ENCODE measurements around the gene HOOK2. TPM values are rescaled to one million over a fixed set of nuclear protein-coding genes. Genes with fewer than 3 reads are reported as not detected.

The HOOK2 gene
- polyA plus RNA-seq, 3 donors, result 0.55 to 28.6 (median 1.1) TPM

GRCh38 chr19:12766051-12766521 is 9.3 kb downstream of the HOOK2 start:
- peak; percentile 96 for TF ChIP-seq CTCF (IDR thresholded peaks at IDR 0.05)
- Histone ChIP-seq H4K20me1 (ENCODE audit: insufficient read depth, low read length) (no peaks in the 10 kb centered on the region), H3K79me2 (ENCODE audit: insufficient read depth, low read length) (no peaks in the 10 kb centered on the region), H3K4me1 (ENCODE audit: control insufficient read depth in 1 of 2, insufficient read depth in 2 of 2, low read length in 2 of 2) (peaks cover 0 to 6% of the 10 kb centered on the region in 2 donors), H3K36me3 (replicated peaks in 1 of 2; ENCODE audit: control insufficient read depth in 1 of 2, insufficient read depth in 2 of 2, low read length in 2 of 2) (no peaks in the 10 kb centered on the region), H3K9ac (ENCODE audit: insufficient read depth, low read length, poor library complexity, severe bottlenecking) (peak overlapping the region; percentile 56), H3K4me2 (replicated peaks; ENCODE audit: extremely low read depth, low read length, poor library complexity, severe bottlenecking) (peak overlapping the region; percentile 94), H3K4me3 (replicated peaks in 1 of 3; ENCODE audit: low read depth in 2 of 3, low read length in 3 of 3) (peak overlapping the region; percentile 7 to 81 (median 39)), H2AFZ (ENCODE audit: insufficient read depth, low read depth, low read length, poor library complexity, severe bottlenecking) (peak overlapping the region; percentile 77), H3K27me3 (ENCODE audit: control insufficient read depth in 2 of 2, insufficient read depth in 2 of 2, low read length in 2 of 2) (no peaks in the 10 kb centered on the region), H3K9me3 (replicated peaks in 1 of 2; ENCODE audit: control insufficient read depth in 1 of 2, insufficient read depth in 1 of 2, low read length in 2 of 2) (peaks cover 0 to 5% of the 10 kb centered on the region in 2 donors), H3K27ac (ENCODE audit: low read depth in 1 of 2, low read length in 2 of 2) (no peak overlapping the region)
- 3% methylated on average over 30 of the region's 30 CpGs for WGBS (ENCODE audit: insufficient coverage)
- peaks cover 0 to 2% (median 0%) of the 10 kb centered on the region in 3 donors for H3K27me3 Mint-ChIP-seq (ENCODE audit: low read depth in 3 of 3)
- H3K9me3 Mint-ChIP-seq, result peaks cover 0 to 5% (median 0%) of the 10 kb centered on the region in 7 donors
- DNase-seq, result peak; percentile 71 to 83 (median 74)
- intact Hi-C loops (cut with micrococcal nuclease), result loop anchor here in 1 of 2 donors (2.0 kb wide), 2 partner anchors 31 to 81 kb away; no protein-coding TSS in a partner anchor
- H3K4me1 Mint-ChIP-seq, result peaks cover 8% of the 10 kb centered on the region
- H3K4me3 Mint-ChIP-seq, result peak overlapping the region in 1 of 2 donors; percentile 78
- H3K27ac Mint-ChIP-seq, result peak overlapping the region in 2 of 7 donors; percentile 30 to 70
- peaks cover 33 to 60% of the 10 kb centered on the region in 2 donors for H3K36me3 Mint-ChIP-seq

GRCh38 chr19:12764698-12765097 is 10.7 kb downstream of the HOOK2 start:
- Histone ChIP-seq H3K27me3 (ENCODE audit: control insufficient read depth in 2 of 2, insufficient read depth in 2 of 2, low read length in 2 of 2) (no peaks in the 10 kb centered on the region), H2AFZ (ENCODE audit: insufficient read depth, low read depth, low read length, poor library complexity, severe bottlenecking) (no peak overlapping the region), H3K4me1 (ENCODE audit: control insufficient read depth in 1 of 2, insufficient read depth in 2 of 2, low read length in 2 of 2) (peaks cover 0 to 6% of the 10 kb centered on the region in 2 donors), H3K79me2 (ENCODE audit: insufficient read depth, low read length) (no peaks in the 10 kb centered on the region), H3K4me3 (replicated peaks in 1 of 3; ENCODE audit: low read depth in 2 of 3, low read length in 3 of 3) (no peak overlapping the region), H3K9ac (ENCODE audit: insufficient read depth, low read length, poor library complexity, severe bottlenecking) (no peak overlapping the region), H3K9me3 (replicated peaks in 1 of 2; ENCODE audit: control insufficient read depth in 1 of 2, insufficient read depth in 1 of 2, low read length in 2 of 2) (peaks cover 0 to 5% of the 10 kb centered on the region in 2 donors), H4K20me1 (ENCODE audit: insufficient read depth, low read length) (no peaks in the 10 kb centered on the region), H3K36me3 (replicated peaks in 1 of 2; ENCODE audit: control insufficient read depth in 1 of 2, insufficient read depth in 2 of 2, low read length in 2 of 2) (no peaks in the 10 kb centered on the region), H3K27ac (ENCODE audit: low read depth in 1 of 2, low read length in 2 of 2) (no peak overlapping the region), H3K4me2 (replicated peaks; ENCODE audit: extremely low read depth, low read length, poor library complexity, severe bottlenecking) (no peak overlapping the region)
- Mint-ChIP-seq H3K36me3 (peaks cover 33 to 52% of the 10 kb centered on the region in 2 donors), H3K27me3 (ENCODE audit: low read depth in 3 of 3) (peaks cover 0 to 2% (median 0%) of the 10 kb centered on the region in 3 donors), H3K4me3 (no peak overlapping the region), H3K4me1 (peaks cover 10% of the 10 kb centered on the region), H3K9me3 (peaks cover 0 to 5% (median 0%) of the 10 kb centered on the region in 7 donors), H3K27ac (no peak overlapping the region)
- 98% methylated on average over 16 of the region's 16 CpGs for WGBS (ENCODE audit: insufficient coverage)
- no peak for DNase-seq
- TF ChIP-seq CTCF (IDR thresholded peaks at IDR 0.05), result no peak
- intact Hi-C loops (cut with micrococcal nuclease), result loop anchor here in 1 of 2 donors (5.0 kb wide), 2 partner anchors 33 to 83 kb away; no protein-coding TSS in a partner anchor

Data from CD14-positive monocyte (primary cell).